GM19438 (cell line): ENCODE measurements around the gene MUS81.

Source experiments
- ATAC-seq: cut with Tn5 transposase; IDR thresholded peaks from one replicate; pipeline ENCODE4 v1.9.1; 2021; ENCODE audit warnings: low read depth; ENCODE audit not compliant: unreplicated experiment

MUS81 gene

DNA sequence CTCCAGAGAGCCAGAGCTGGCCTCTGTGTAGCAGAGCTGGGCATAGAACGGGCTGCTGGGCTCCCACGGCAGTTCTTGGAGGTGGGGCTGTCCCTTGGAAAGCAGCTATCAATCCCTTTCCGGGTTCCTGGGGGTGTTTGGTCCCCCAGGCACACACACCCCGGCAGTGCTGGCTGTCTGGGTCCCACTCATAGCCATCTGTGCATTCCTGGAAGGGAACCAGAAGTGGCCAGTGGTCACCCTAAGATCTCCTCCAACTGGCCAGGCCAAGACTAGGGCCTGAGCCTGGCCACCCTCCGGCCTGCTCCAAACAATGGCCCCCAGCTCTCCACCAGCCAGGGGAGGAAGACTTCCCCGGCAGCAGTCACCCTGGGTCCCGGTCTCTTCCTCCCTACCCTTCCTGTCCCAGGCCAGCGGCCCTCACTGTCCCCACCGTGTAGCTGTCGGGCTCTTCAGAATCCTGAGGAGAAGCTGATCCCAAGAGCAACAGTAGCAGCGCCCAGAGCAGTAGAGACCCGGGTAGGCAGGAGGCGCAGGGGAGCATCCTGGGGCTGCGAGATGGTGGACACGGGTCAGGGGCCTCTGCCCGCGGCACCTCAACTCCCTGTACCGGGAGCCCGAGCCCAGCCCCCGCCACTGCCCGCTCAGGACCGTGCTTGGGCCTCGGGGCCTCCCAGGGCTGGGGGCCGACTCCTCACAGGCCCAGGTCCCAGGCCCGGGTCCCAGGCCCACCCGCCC is 11.7 kb downstream of the MUS81 start:
- no peak for ATAC-seq

DNA sequence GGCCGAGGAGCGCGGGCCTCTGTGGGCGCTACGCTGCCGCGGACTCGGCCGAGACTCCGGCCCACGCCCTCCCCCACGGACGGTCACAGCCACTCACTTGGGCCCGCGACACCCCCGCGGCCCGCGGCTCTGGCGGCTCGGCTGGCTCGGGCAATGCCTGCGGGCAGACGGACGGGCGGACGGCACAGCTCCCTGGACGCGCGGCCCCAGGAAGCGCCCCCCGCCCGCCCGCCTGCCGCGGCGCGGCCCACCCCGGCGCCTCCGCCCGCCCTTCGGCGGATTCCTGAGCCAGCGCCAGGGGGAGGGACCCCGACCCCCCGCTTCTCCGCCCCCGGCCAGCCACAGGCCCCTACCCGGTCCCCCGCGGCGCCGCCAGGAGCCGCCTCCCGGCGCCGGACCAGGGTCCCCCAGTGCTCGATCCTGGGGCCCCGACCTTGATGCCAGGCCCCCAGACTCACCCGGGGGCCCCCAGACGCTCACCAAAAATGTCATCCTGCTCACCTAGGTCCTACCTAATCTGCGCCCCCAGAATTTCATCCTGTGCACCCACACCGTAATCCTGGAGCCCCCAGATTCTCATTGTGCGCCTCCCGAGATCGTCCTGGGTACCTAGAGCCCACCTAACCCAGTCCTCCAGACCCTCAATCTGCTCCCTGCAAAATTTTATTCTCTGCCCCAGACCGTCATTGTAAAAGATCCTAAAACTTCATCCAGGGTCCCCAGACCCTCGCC is 12.5 kb downstream of the MUS81 start, which contains the start of gene EFEMP2:
Gene EFEMP2 (minus strand): TSS at position 215 of the 732 bp plus-strand sequence. CDS start 446 bp downstream, outside the sequence.
- no peak for ATAC-seq

DNA sequence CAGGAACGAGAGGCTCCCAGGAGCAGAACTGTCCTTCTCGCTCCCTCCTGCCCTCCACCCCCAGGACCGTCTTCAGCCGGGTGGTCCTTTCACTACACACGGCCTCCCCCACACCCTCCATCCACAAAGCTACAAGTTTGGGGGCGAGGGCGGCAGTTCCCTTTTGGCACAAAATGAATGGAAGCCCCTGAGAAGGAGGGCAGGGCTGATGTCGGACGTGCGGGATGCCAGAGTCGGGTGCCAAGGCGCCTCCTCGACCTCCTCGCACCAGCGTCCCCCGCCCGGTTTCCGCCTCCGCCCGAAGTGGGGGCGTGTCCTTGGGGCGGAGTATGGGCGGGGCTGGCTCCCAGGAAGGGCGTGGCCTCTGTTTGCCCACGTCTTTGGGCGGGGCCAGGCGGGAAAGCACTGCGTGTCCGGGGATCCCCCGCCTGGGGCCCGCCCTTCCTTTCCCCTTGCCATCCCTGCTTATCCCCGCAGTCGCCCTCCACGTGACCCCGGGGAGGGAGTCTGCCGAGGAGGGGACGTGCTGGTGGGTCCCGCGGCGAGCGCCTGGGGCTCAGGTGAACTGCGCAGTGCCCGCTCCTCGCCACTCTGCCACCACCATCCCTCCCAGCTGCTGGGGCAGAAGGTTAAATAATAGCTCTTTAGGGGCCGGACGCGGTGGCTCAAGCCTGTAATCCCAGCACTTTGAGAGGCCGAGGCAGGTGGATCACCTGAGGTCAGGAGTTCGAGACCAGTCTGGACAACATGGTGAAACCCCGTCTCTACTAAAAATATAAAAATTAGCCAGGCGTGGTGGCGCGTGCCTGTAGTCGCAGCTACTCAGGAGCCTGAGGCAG is 13.3 kb downstream of the MUS81 start:
- peak; percentile 73 for ATAC-seq

GRCh38 chr11:65879617-65880016 is 19.4 kb downstream of the MUS81 start, which contains the start of gene CTSW:
CTSW (plus strand) TSS chr11:65879837; CDS start chr11:65879855, 18 bp downstream.
- ATAC-seq: no peak

DNA sequence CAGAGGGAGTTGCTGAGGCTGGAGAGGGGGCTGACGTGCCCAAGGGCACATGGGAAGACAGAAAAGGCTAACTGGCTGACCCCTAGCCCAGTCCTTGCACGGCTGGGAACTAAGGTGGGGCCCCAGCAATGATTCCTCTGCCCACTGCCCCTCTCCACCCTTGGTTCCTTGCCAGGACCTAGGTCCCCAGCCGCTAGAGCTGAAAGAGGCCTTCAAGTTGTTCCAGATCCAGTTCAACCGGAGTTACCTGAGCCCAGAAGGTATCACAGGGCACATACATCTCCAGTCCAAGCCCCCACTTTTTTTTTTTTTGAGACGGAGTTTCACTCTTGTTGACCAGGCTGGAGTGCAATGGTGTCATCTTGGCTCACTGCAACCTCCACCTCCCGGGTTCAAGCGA is 19.8 kb downstream of the MUS81 start:
- no peak for ATAC-seq

DNA sequence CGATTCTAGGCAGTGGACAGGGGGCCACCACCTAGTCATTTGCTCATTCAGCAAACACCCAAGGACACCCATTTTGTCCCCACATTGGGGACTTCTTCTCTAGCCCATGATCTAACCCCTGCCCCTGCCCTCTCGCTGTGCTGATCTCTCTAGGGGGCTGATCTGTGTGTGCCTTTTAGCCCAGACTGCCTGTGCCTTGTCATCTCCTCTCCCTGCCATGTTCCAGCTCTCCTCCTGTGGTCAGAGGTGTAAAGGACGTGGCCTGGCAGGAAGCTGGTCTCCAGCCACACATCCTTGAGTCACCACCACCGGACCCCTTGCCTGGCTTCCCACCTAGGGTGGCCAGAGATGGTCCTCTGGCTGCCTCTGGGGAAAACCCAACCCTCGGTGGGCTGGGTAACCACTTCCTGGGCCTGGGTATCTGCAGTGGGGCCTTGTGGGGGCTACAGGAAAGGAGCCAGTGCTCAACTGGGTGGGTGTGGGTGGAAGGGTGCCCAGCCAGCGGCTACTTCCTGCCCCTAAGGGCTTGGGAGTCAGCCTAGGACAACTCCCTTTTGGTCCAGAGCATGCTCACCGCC is 20.7 kb downstream of the MUS81 start:
- no peak for ATAC-seq

DNA sequence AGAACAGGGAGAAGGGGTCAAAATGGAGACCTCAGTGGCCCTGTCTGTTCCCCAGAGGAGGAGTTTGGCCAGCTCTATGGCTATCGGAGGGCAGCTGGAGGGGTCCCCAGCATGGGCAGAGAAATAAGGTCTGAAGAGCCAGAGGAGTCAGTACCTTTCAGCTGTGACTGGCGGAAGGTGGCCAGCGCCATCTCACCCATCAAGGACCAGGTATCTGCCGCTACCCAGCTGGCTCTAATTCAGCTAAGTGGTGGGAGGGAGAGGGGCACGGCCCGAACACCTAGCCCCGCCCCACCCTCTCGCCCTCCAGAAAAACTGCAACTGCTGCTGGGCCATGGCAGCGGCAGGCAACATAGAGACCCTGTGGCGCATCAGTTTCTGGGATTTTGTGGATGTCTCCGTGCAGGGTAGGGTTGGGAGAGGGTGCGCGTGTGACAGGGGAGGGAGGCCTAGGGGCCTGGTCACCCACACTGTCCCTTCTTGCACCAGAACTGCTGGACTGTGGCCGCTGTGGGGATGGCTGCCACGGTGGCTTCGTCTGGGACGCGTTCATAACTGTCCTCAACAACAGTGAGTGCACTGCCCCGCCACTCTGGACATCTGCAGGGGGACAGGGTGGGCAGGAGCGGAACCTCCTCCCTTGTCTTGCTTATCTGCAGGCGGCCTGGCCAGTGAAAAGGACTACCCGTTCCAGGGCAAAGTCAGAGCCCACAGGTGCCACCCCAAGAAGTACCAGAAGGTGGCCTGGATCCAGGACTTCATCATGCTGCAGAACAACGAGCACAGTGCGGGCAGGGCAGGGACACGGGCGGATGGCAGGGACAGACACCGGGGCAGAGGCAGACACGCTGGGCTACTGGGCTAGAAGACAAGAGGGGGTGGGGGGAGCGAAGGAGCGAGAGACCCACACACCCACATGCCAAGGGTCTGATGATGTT is 22.2 kb downstream of the MUS81 start:
- ATAC-seq: no peak

- no peak for ATAC-seq
These were observed 23.0 kb downstream of the MUS81 start for GRCh38 chr11:65883058-65883761.

DNA sequence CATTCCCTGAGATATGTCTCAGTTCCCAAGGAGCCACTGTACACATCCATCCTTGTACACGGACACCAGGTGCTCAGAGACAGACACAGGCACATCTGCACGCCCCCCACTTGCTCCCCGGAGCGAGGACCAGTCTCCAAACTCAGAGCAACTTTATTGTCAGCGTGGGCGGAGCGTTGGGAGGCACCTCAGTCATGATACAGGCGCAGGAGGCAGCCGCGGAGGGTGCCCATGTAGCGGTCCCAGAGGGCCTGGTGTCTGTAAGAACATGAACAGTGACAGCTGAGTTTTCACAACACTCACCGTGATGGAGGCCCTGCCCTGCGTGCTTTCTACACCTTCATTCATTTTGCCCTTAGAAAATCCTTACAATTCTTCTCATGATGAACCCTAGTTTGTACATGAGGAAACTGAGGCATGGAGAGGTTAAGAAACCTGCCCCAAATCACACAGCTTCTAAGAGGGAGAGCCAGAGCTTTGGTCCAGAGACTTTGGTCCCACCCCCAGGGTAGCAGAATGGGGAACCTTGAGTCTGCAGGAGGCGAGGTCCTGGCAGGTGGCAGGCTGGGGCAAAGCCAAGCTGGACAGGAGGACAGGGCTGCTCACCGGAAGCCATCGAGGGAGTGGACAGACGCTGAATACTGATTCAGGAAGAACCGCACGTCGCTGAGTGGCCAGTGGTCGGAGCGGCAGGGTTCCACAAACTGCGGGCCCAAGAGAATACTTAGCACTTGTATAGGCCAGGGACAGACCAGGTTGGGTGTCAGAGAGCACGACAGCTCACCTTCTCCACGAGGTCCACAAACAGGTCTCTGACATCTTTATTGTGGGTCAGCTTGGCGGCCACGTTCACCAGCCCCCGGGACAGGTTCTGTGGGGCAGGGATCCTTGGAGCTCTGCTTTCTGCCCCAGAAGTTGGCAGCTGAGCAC is 23.8 kb downstream of the MUS81 start:
- ATAC-seq: no peak

DNA sequence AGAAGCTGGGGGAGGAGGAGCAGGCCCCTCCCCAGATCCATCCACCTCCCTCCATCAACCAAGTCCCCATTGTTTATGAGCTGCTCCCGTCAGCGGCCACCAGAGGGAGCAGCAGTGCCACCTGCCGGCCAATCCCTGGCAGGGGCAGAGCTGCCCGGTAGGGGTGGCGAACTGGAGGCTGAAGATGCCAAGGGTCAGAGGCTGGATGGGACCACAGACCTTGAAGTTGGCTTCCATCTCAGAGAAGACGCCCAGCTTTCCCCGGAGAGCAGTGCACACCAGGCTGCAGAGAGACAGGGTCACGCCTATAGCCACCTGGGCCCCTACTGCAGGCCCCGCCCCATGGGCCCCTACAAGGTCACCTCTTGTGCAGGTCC is 24.5 kb downstream of the MUS81 start:
- no peak for ATAC-seq

DNA sequence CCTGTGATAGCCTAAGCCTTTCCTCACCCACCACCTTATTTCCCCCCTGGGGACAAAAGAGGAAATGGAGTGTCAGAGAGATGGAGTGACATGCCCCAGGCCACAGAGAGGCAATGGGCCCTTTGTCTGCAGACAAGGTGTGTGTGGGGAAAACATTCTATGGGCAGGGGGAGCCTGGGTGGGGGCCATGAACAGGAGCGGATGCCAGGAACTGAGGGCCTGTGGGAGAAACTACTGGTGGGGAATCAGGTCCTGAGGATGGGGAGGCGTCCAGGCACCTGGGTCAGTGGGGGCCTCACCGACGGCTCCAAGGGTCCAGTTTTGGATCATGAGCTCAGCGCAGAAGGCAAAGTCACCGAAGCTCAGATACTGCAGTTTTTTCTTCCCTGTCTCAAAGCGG is 25.0 kb downstream of the MUS81 start:
- ATAC-seq: no peak

DNA sequence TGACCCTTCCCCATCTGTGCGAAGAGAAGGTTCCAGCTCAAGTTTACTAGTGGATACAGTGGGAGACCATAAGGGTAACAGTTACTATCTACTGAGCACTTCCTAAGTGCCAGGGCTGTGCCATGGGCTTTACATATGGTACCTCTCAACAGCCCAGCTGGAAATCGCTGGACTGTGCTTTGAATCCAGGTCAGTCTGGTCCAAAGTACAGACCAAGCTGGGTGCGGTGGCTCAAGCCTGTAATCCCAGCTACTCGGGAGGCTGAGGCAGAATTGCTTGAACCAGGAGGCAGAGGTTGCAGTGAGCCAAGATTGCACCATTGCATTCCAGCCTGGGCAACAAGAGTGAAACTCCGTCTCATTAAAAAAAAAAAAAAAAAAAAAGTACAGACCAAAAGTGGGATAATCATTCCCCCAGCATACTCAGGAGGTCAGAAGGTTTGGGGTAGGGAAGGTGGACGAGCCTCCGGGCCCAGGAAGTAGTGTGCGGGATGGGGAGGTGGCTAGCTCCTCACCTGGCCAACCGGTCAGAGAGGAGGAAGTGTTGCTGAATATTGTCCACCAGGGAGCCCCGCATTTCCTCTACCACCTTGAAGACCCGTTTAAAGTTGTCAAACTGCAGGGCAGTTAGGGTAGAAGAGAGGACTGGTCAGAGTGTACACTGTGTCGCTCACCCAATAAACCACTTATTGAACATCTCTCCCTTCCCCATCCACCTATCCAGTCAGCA is 25.7 kb downstream of the MUS81 start:
- no peak for ATAC-seq

DNA sequence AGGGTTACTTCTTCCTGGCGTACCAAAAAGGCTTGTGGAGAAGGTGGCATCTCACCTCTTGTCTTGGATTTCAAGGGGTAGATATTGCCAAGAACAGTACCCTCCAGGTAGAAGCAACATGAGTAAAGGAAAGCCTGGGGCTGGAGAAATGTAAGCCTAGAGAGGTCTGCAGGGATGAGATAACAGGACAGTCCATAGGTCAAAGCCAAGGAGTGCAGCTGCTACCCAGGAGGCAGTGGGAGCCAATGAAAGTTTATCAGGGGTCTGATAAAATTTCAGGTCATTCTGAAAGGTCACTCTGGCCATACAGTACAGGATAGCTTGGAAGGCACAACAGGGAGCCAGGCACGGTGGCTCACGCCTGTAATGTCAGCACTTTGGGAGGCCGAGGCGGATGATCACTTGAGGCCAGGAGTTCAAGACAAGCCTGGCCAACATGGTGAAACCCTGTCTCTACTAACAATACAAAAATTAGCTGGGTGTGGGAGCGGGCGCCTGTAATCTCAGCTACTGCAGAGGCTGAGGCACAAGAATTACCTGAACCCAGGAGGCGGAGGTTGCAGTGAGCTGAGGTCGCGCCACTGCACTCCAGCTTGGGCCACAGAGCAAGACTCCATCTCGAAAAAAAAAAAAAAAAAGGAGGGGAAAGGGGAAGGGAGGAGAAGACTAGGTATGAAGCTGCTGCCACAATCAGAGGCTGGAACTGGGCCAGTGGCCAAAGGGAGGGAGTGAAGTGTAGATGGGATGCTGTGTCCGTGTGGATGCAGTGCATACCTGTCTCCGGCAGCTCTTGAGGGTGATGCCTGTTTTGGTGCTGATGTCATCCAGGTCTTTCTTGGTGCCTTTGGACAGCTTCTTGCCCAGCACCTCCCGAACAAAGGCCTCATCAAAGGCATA is 26.8 kb downstream of the MUS81 start:
- no peak for ATAC-seq

- no peak for ATAC-seq
These were observed 27.5 kb downstream of the MUS81 start for GRCh38 chr11:65887723-65888162.

GRCh38 chr11:65888163-65888814 is 28.1 kb downstream of the MUS81 start, which contains the start of gene FIBP:
FIBP (minus strand) TSS chr11:65888471; CDS start chr11:65888418, 53 bp downstream.
- peak; percentile 45 for ATAC-seq
